Activated CD4-positive, alpha-beta memory T cell treated with anti-CD3 and anti-CD28 coated beads, Interleukin-2, amount 10 ng/mL, durations not matched to agents 7 days and 5 days (primary cell): ENCODE data around the gene NEU2. TPM values are rescaled to one million over a fixed set of nuclear protein-coding genes. Genes with fewer than 3 reads are reported as not detected.
"Not testable (repeated sequence)": the region's sequence is repeated elsewhere in the genome, so short reads cannot be mapped to it uniquely, and the experiment has no call there.

Experiments used
- CTCF ChIA-PET: fragments of 350-600 bp; sonication (Branson Sonifier 250); formaldehyde crosslinking; loops from one replicate; lab custom pipeline; 2021; ENCODE audit warnings: antibody characterized with exemption, inconsistent platforms; lab: Charles Lee
- POLR2A ChIA-PET: fragments of 350-600 bp; sonication (Branson Sonifier 250); formaldehyde crosslinking; loops from one replicate; lab custom pipeline; 2021; ENCODE audit warnings: antibody characterized with exemption; lab: Charles Lee
- DNase-seq: peaks from one replicate; pipeline ENCODE4 v3.0.0-alpha.2; 2020
- H3K27ac Mint-ChIP-seq: one replicate; pipeline ENCODE4 v1.8.0; 2021; ENCODE audit warnings: mild to moderate bottlenecking, mixed read lengths
- H3K27me3 Mint-ChIP-seq: one replicate; pipeline ENCODE4 v1.8.0; 2021; ENCODE audit warnings: mixed read lengths
- H3K36me3 Mint-ChIP-seq: one replicate; pipeline ENCODE4 v1.8.0; 2021; ENCODE audit warnings: low read depth, mixed read lengths
- H3K4me1 Mint-ChIP-seq: one replicate; pipeline ENCODE4 v1.8.0; 2021; ENCODE audit warnings: mixed read lengths
- H3K4me3 Mint-ChIP-seq: one replicate; pipeline ENCODE4 v1.8.0; 2021; ENCODE audit warnings: mild to moderate bottlenecking, mixed read lengths
- H3K9me3 Mint-ChIP-seq: one replicate; pipeline ENCODE4 v1.8.0; 2021; ENCODE audit warnings: mixed read lengths
- total RNA-seq, 2 experiments: library from RNA; stranded (reverse); gene quantifications; one replicate each; pipeline ENCODE4 v1.2.3, GENCODE V29; 2021

Gene NEU2
- total RNA-seq, 2 experiments from 2014 or later, result not detected

GRCh38 chr2:233064530-233065199 lies 32.2 kb downstream of the NEU2 start:
- Mint-ChIP-seq H3K4me1 (peaks cover 73% of the 10 kb centered on the region), H3K4me3 (no peak overlapping the region), H3K27ac (no peak overlapping the region), H3K36me3 (peaks cover 83% of the 10 kb centered on the region), H3K27me3 (no peaks in the 10 kb centered on the region), H3K9me3 (no peaks in the 10 kb centered on the region)
- POLR2A ChIA-PET, result interaction anchor here (11.1 kb wide), 1 partner anchor 16 kb away, joined by 335 read pairs; no protein-coding TSS in a partner anchor
- no peak for DNase-seq
- CTCF ChIA-PET, result interaction anchor here (0.9 to 1.5 kb wide), 4 partner anchors 11 to 187 kb away, joined by 3 to 4 read pairs (median 4); no protein-coding TSS in a partner anchor

GRCh38 chr2:233065200-233065589 lies 32.7 kb downstream of the NEU2 start:
- H3K27me3 Mint-ChIP-seq, H3K9me3 Mint-ChIP-seq, H3K4me3 Mint-ChIP-seq, H3K27ac Mint-ChIP-seq, DNase-seq: not testable (repeated sequence)
- ChIA-PET CTCF (interaction anchor here (1.0 to 1.3 kb wide), 3 partner anchors 10 to 187 kb away, joined by 3 to 4 read pairs (median 3); no protein-coding TSS in a partner anchor), POLR2A (interaction anchor here (11.1 kb wide), 1 partner anchor 15 kb away, joined by 335 read pairs; no protein-coding TSS in a partner anchor)
- Mint-ChIP-seq H3K4me1 (peaks cover 73% of the 10 kb centered on the region), H3K36me3 (peaks cover 86% of the 10 kb centered on the region)

GRCh38 chr2:233065954-233066470 lies 33.5 kb downstream of the NEU2 start:
- Mint-ChIP-seq H3K4me1 (peaks cover 79% of the 10 kb centered on the region), H3K4me3 (no peak overlapping the region), H3K27me3 (no peaks in the 10 kb centered on the region), H3K36me3 (peaks cover 85% of the 10 kb centered on the region), H3K27ac (no peak overlapping the region), H3K9me3 (no peaks in the 10 kb centered on the region)
- DNase-seq, result no peak
- CTCF ChIA-PET, result interaction anchor here (1.2 to 1.5 kb wide), 2 partner anchors 12 to 17 kb away, joined by 3 read pairs; no protein-coding TSS in a partner anchor
- POLR2A ChIA-PET, result interaction anchor here (11.1 kb wide), 1 partner anchor 15 kb away, joined by 335 read pairs; no protein-coding TSS in a partner anchor

- Mint-ChIP-seq H3K36me3 (peaks cover 68% of the 10 kb centered on the region), H3K27me3 (no peaks in the 10 kb centered on the region), H3K4me3 (no peak overlapping the region), H3K9me3 (peaks cover 3% of the 10 kb centered on the region), H3K27ac (no peak overlapping the region), H3K4me1 (peaks cover 76% of the 10 kb centered on the region)
- no peak for DNase-seq
- ChIA-PET CTCF (interaction anchor here (0.9 kb wide), 1 partner anchor 11 kb away, joined by 3 read pairs; no protein-coding TSS in a partner anchor), POLR2A (interaction anchor here (11.1 kb wide), 1 partner anchor 12 kb away, joined by 335 read pairs; no protein-coding TSS in a partner anchor)
These were observed 36.4 kb downstream of the NEU2 start for GRCh38 chr2:233068762-233069418.

- ChIA-PET CTCF (no interaction called here), POLR2A (interaction anchor here (1.2 to 15.5 kb wide), 2 partner anchors 9 to 10 kb away, joined by 5 to 335 read pairs; partner anchors contain the start of gene INPP5D)
- Mint-ChIP-seq H3K27me3 (no peaks in the 10 kb centered on the region), H3K4me1 (peaks cover 43% of the 10 kb centered on the region), H3K4me3 (no peak overlapping the region), H3K9me3 (peaks cover 3% of the 10 kb centered on the region), H3K36me3 (peaks cover 38% of the 10 kb centered on the region), H3K27ac (no peak overlapping the region)
- DNase-seq, result peak; percentile 3
These were observed 40.4 kb downstream of the NEU2 start for GRCh38 chr2:233072838-233073237.

GRCh38 chr2:233074106-233074505 lies 41.6 kb downstream of the NEU2 start:
- H3K36me3 Mint-ChIP-seq, result peaks cover 42% of the 10 kb centered on the region
- H3K4me3 Mint-ChIP-seq, result no peak overlapping the region
- peaks cover 3% of the 10 kb centered on the region for H3K9me3 Mint-ChIP-seq
- no peak overlapping the region for H3K27ac Mint-ChIP-seq
- ChIA-PET POLR2A (interaction anchor here (1.2 to 15.5 kb wide), 2 partner anchors 8 to 11 kb away, joined by 5 to 335 read pairs; partner anchors contain the start of gene INPP5D), CTCF (interaction anchor here (1.2 to 4.7 kb wide), 2 partner anchors 13 to 20 kb away, joined by 3 to 35 read pairs; partner anchors contain the start of gene INPP5D)
- peak; percentile 15 for DNase-seq
- H3K4me1 Mint-ChIP-seq, result peaks cover 47% of the 10 kb centered on the region
- H3K27me3 Mint-ChIP-seq, result no peaks in the 10 kb centered on the region

GRCh38 chr2:233075141-233075965 lies 42.9 kb downstream of the NEU2 start:
- peak; percentile 22 for DNase-seq
- no peaks in the 10 kb centered on the region for H3K27me3 Mint-ChIP-seq
- ChIA-PET CTCF (interaction anchor here (0.6 to 4.7 kb wide), 6 partner anchors 10 to 176 kb away, joined by 3 to 35 read pairs (median 4); partner anchors contain the start of genes ATG16L1 and INPP5D), POLR2A (interaction anchor here (0.8 to 15.5 kb wide), 7 partner anchors 9 to 188 kb away, joined by 3 to 335 read pairs (median 5); partner anchors contain the start of gene INPP5D)
- H3K9me3 Mint-ChIP-seq, result peaks cover 3% of the 10 kb centered on the region
- H3K36me3 Mint-ChIP-seq, result peaks cover 41% of the 10 kb centered on the region
- no peak overlapping the region for H3K27ac Mint-ChIP-seq
- no peak overlapping the region for H3K4me3 Mint-ChIP-seq
- H3K4me1 Mint-ChIP-seq, result peaks cover 47% of the 10 kb centered on the region

GRCh38 chr2:233075966-233076339 lies 43.5 kb downstream of the NEU2 start:
- CTCF ChIA-PET, result interaction anchor here (0.6 to 4.7 kb wide), 6 partner anchors 9 to 176 kb away, joined by 3 to 35 read pairs (median 4); partner anchors contain the start of genes ATG16L1 and INPP5D
- peak; percentile 52 for DNase-seq
- POLR2A ChIA-PET, result interaction anchor here (0.8 to 15.5 kb wide), 7 partner anchors 8 to 187 kb away, joined by 3 to 335 read pairs (median 5); partner anchors contain the start of gene INPP5D

GRCh38 chr2:233076749-233077148 lies 44.3 kb downstream of the NEU2 start:
- peaks cover 2% of the 10 kb centered on the region for H3K9me3 Mint-ChIP-seq
- POLR2A ChIA-PET, result interaction anchor here (1.1 to 15.5 kb wide), 5 partner anchors 7 to 175 kb away, joined by 3 to 335 read pairs (median 6); partner anchors contain the start of genes ATG16L1 and INPP5D
- no peaks in the 10 kb centered on the region for H3K27me3 Mint-ChIP-seq
- peaks cover 37% of the 10 kb centered on the region for H3K36me3 Mint-ChIP-seq
- CTCF ChIA-PET, result interaction anchor here (2.0 to 4.7 kb wide), 2 partner anchors 16 to 24 kb away, joined by 5 to 35 read pairs; partner anchors contain the start of gene INPP5D
- DNase-seq, result peak; percentile 21
- peaks cover 53% of the 10 kb centered on the region for H3K4me1 Mint-ChIP-seq
- no peak overlapping the region for H3K27ac Mint-ChIP-seq
- H3K4me3 Mint-ChIP-seq, result no peak overlapping the region

More at GRCh38 chr2:233075966-233076339, 43.5 kb downstream of the NEU2 start:
- H3K4me1 Mint-ChIP-seq, result peaks cover 48% of the 10 kb centered on the region
- H3K36me3 Mint-ChIP-seq, result peaks cover 39% of the 10 kb centered on the region
- no peak overlapping the region for H3K4me3 Mint-ChIP-seq
- H3K27me3 Mint-ChIP-seq, result no peaks in the 10 kb centered on the region
- no peak overlapping the region for H3K27ac Mint-ChIP-seq
- peaks cover 3% of the 10 kb centered on the region for H3K9me3 Mint-ChIP-seq

- Mint-ChIP-seq H3K9me3 (no peaks in the 10 kb centered on the region), H3K4me1 (peaks cover 68% of the 10 kb centered on the region), H3K27ac (peak overlapping the region; percentile 97), H3K4me3 (peak overlapping the region; percentile 63), H3K36me3 (peaks cover 61% of the 10 kb centered on the region), H3K27me3 (no peaks in the 10 kb centered on the region)
- ChIA-PET POLR2A (interaction anchor here (1.2 to 15.5 kb wide), 6 partner anchors 16 to 189 kb away, joined by 3 to 335 read pairs (median 8); partner anchors contain the start of gene INPP5D), CTCF (interaction anchor here (0.6 to 1.7 kb wide), 5 partner anchors 11 to 342 kb away, joined by 3 to 7 read pairs (median 3); partner anchors contain the start of gene INPP5D)
- DNase-seq, result peak; percentile 62
These were observed 47.0 kb downstream of the NEU2 start for GRCh38 chr2:233079473-233079877.
